Activated CD8-positive, alpha-beta T cell treated with anti-CD3 and anti-CD28 coated beads, Interleukin-2, amount 10 ng/mL, durations not matched to agents 7 days and 5 days (primary cell): ENCODE data around the gene LCE2D. TPM values are rescaled to one million over a fixed set of nuclear protein-coding genes. Genes with fewer than 3 reads are reported as not detected.

Experiments
- ATAC-seq: fragments of 150-1000 bp; cut with Tn5 transposase; one replicate; pipeline ENCODE4 v1.10.0; 2021; ENCODE audit warnings: moderate library complexity
- CTCF ChIA-PET: fragments of 350-600 bp; sonication (Branson Sonifier 250); formaldehyde crosslinking; loops from one replicate; lab custom pipeline; 2021; ENCODE audit warnings: antibody characterized with exemption; lab: Charles Lee
- POLR2A ChIA-PET: fragments of 350-600 bp; sonication (Branson Sonifier 250); formaldehyde crosslinking; loops from one replicate; lab custom pipeline; 2021; ENCODE audit warnings: antibody characterized with exemption; lab: Charles Lee
- DNase-seq: peaks from one replicate; pipeline ENCODE4 v3.0.0-alpha.2; 2020
- H3K27ac Mint-ChIP-seq: one replicate; pipeline ENCODE4 v1.8.0; 2021; ENCODE audit warnings: mild to moderate bottlenecking, mixed read lengths
- H3K27me3 Mint-ChIP-seq: one replicate; pipeline ENCODE4 v1.8.0; 2021; ENCODE audit warnings: low read depth, mixed read lengths
- H3K36me3 Mint-ChIP-seq: one replicate; pipeline ENCODE4 v1.8.0; 2021; ENCODE audit warnings: low read depth, mixed read lengths
- H3K4me1 Mint-ChIP-seq: one replicate; pipeline ENCODE4 v1.8.0; 2021; ENCODE audit warnings: low read depth, mixed read lengths
- H3K4me3 Mint-ChIP-seq: one replicate; pipeline ENCODE4 v1.8.0; 2021; ENCODE audit warnings: mild to moderate bottlenecking, mixed read lengths
- H3K9me3 Mint-ChIP-seq: one replicate; pipeline ENCODE4 v1.8.0; 2022; ENCODE audit warnings: mixed read lengths; ENCODE audit not compliant: insufficient read depth
- total RNA-seq, 2 experiments: library from RNA; stranded (reverse); gene quantifications; one replicate each; pipeline ENCODE4 v1.2.3, GENCODE V29; 2021

Gene LCE2D
- not detected for total RNA-seq

- H3K36me3 Mint-ChIP-seq, result no peaks in the 10 kb centered on the region
- H3K4me1 Mint-ChIP-seq, result no peaks in the 10 kb centered on the region
- no peaks in the 10 kb centered on the region for H3K9me3 Mint-ChIP-seq
- H3K27ac Mint-ChIP-seq, result no peak within 1 kb of the TSS
- no peak within 1 kb of the TSS for H3K4me3 Mint-ChIP-seq
- ATAC-seq (no peak), DNase-seq (no peak)
- ChIA-PET POLR2A (no interaction called here), CTCF (interaction anchor here (3.8 kb wide), 1 partner anchor 9 kb away, joined by 16 read pairs; no protein-coding TSS in a partner anchor)
- H3K27me3 Mint-ChIP-seq, result peaks cover 10% of the 10 kb centered on the region
Observed at GRCh38 chr1:152663098-152663497, at the start of gene LCE2D. LCE2D (plus strand) TSS chr1:152663380; CDS start chr1:152664106, 726 bp downstream.

- peaks cover 8% of the 10 kb centered on the region for H3K9me3 Mint-ChIP-seq
- DNase-seq, result no peak
- ATAC-seq, result no peak
- ChIA-PET CTCF (no interaction called here), POLR2A (no interaction called here)
- H3K27me3 Mint-ChIP-seq, result no peaks in the 10 kb centered on the region
- H3K4me1 Mint-ChIP-seq, result no peaks in the 10 kb centered on the region
- no peak within 1 kb of the TSS for H3K27ac Mint-ChIP-seq
- H3K4me3 Mint-ChIP-seq, result no peak within 1 kb of the TSS
- H3K36me3 Mint-ChIP-seq, result no peaks in the 10 kb centered on the region
Observed at GRCh38 chr1:152613511-152613910, 49.7 kb upstream of the LCE2D start, which contains the start of gene LCE3B. LCE3B (plus strand) TSS chr1:152613811; CDS start chr1:152613811, 0 bp downstream.

- DNase-seq (no peak), ATAC-seq (no peak)
- no peak overlapping the region for H3K27ac Mint-ChIP-seq
- ChIA-PET CTCF (interaction anchor here (1.2 to 2.6 kb wide), 4 partner anchors 14 to 44 kb away, joined by 3 to 12 read pairs (median 6); partner anchors contain the start of gene LCE3D), POLR2A (interaction anchor here (1.0 kb wide), 1 partner anchor 43 kb away, joined by 3 read pairs; no protein-coding TSS in a partner anchor)
- H3K27me3 Mint-ChIP-seq, result peaks cover 2% of the 10 kb centered on the region
- peaks cover 15% of the 10 kb centered on the region for H3K4me1 Mint-ChIP-seq
- no peaks in the 10 kb centered on the region for H3K36me3 Mint-ChIP-seq
- H3K4me3 Mint-ChIP-seq, result no peak overlapping the region
- peaks cover 18% of the 10 kb centered on the region for H3K9me3 Mint-ChIP-seq
Observed at GRCh38 chr1:152621993-152622392, 41.2 kb upstream of the LCE2D start.

- peaks cover 2% of the 10 kb centered on the region for H3K27me3 Mint-ChIP-seq
- DNase-seq, result peak; percentile 25
- no peak for ATAC-seq
- peaks cover 13% of the 10 kb centered on the region for H3K9me3 Mint-ChIP-seq
- CTCF ChIA-PET, result interaction anchor here (1.2 to 2.6 kb wide), 5 partner anchors 13 to 164 kb away, joined by 3 to 12 read pairs (median 6); partner anchors contain the start of gene LCE3D
- no peaks in the 10 kb centered on the region for H3K36me3 Mint-ChIP-seq
- H3K4me3 Mint-ChIP-seq, result no peak within 1 kb of the TSS
- POLR2A ChIA-PET, result no interaction called here
- H3K27ac Mint-ChIP-seq, result no peak within 1 kb of the TSS
- peaks cover 15% of the 10 kb centered on the region for H3K4me1 Mint-ChIP-seq
Observed at GRCh38 chr1:152622803-152623202, 40.4 kb upstream of the LCE2D start, which contains the start of gene LCE3A. LCE3A (minus strand) TSS chr1:152623103; CDS start chr1:152623103, 0 bp downstream.

- ATAC-seq, result peak; percentile 44
- POLR2A ChIA-PET, result no interaction called here
Observed at GRCh38 chr1:152623203-152623844, 39.9 kb upstream of the LCE2D start.

GRCh38 chr1:152626744-152627143 lies 36.4 kb upstream of the LCE2D start:
- ATAC-seq (no peak), DNase-seq (no peak)
- Mint-ChIP-seq H3K27ac (no peak overlapping the region), H3K4me1 (peaks cover 15% of the 10 kb centered on the region), H3K36me3 (no peaks in the 10 kb centered on the region), H3K4me3 (no peak overlapping the region), H3K9me3 (no peaks in the 10 kb centered on the region), H3K27me3 (peaks cover 2% of the 10 kb centered on the region)
- ChIA-PET CTCF (no interaction called here), POLR2A (no interaction called here)

More at GRCh38 chr1:152623203-152623844, 39.9 kb upstream of the LCE2D start:
- Mint-ChIP-seq H3K4me3 (no peak overlapping the region), H3K9me3 (peaks cover 12% of the 10 kb centered on the region), H3K4me1 (peaks cover 15% of the 10 kb centered on the region), H3K27ac (no peak overlapping the region), H3K27me3 (peaks cover 2% of the 10 kb centered on the region), H3K36me3 (no peaks in the 10 kb centered on the region)
- peak; percentile 25 for DNase-seq
- CTCF ChIA-PET, result interaction anchor here (1.2 to 2.6 kb wide), 5 partner anchors 12 to 165 kb away, joined by 3 to 12 read pairs (median 3); partner anchors contain the start of gene LCE3D

- no peak for DNase-seq
- no peak overlapping the region for H3K4me3 Mint-ChIP-seq
- H3K27ac Mint-ChIP-seq, result no peak overlapping the region
- peaks cover 7% of the 10 kb centered on the region for H3K27me3 Mint-ChIP-seq
- CTCF ChIA-PET, result no interaction called here
- POLR2A ChIA-PET, result no interaction called here
- ATAC-seq, result no peak
- H3K36me3 Mint-ChIP-seq, result no peaks in the 10 kb centered on the region
- no peaks in the 10 kb centered on the region for H3K4me1 Mint-ChIP-seq
- no peaks in the 10 kb centered on the region for H3K9me3 Mint-ChIP-seq
Observed at GRCh38 chr1:152630596-152630995, 32.6 kb upstream of the LCE2D start.

GRCh38 chr1:152640351-152640750 lies 22.8 kb upstream of the LCE2D start:
- DNase-seq (no peak), ATAC-seq (no peak)
- no peak overlapping the region for H3K4me3 Mint-ChIP-seq
- no peaks in the 10 kb centered on the region for H3K4me1 Mint-ChIP-seq
- ChIA-PET CTCF (no interaction called here), POLR2A (no interaction called here)
- H3K27ac Mint-ChIP-seq, result no peak overlapping the region
- no peaks in the 10 kb centered on the region for H3K9me3 Mint-ChIP-seq
- H3K36me3 Mint-ChIP-seq, result no peaks in the 10 kb centered on the region
- H3K27me3 Mint-ChIP-seq, result peaks cover 3% of the 10 kb centered on the region

GRCh38 chr1:152643945-152644344 lies 19.2 kb upstream of the LCE2D start:
- Mint-ChIP-seq H3K9me3 (no peaks in the 10 kb centered on the region), H3K36me3 (no peaks in the 10 kb centered on the region), H3K4me1 (no peaks in the 10 kb centered on the region), H3K27me3 (peaks cover 4% of the 10 kb centered on the region), H3K27ac (no peak overlapping the region), H3K4me3 (no peak overlapping the region)
- CTCF ChIA-PET, result interaction anchor here (2.5 kb wide), 1 partner anchor 10 kb away, joined by 12 read pairs; no protein-coding TSS in a partner anchor
- no peak for DNase-seq
- POLR2A ChIA-PET, result no interaction called here
- ATAC-seq, result no peak

GRCh38 chr1:152645146-152645545 lies 18.0 kb upstream of the LCE2D start:
- Mint-ChIP-seq H3K27ac (no peak overlapping the region), H3K4me3 (no peak overlapping the region), H3K4me1 (no peaks in the 10 kb centered on the region), H3K27me3 (peaks cover 5% of the 10 kb centered on the region), H3K9me3 (no peaks in the 10 kb centered on the region), H3K36me3 (no peaks in the 10 kb centered on the region)
- ATAC-seq (no peak), DNase-seq (no peak)
- POLR2A ChIA-PET, result no interaction called here
- CTCF ChIA-PET, result no interaction called here

GRCh38 chr1:152646656-152647055 lies 16.5 kb upstream of the LCE2D start:
- ChIA-PET POLR2A (no interaction called here), CTCF (no interaction called here)
- DNase-seq (no peak), ATAC-seq (no peak)
- no peak overlapping the region for H3K27ac Mint-ChIP-seq
- no peaks in the 10 kb centered on the region for H3K36me3 Mint-ChIP-seq
- H3K9me3 Mint-ChIP-seq, result no peaks in the 10 kb centered on the region
- no peaks in the 10 kb centered on the region for H3K4me1 Mint-ChIP-seq
- peaks cover 12% of the 10 kb centered on the region for H3K27me3 Mint-ChIP-seq
- no peak overlapping the region for H3K4me3 Mint-ChIP-seq

GRCh38 chr1:152654110-152654509 lies 9.1 kb upstream of the LCE2D start:
- POLR2A ChIA-PET, result interaction anchor here (0.5 kb wide), 1 partner anchor 110 kb away, joined by 3 read pairs; no protein-coding TSS in a partner anchor
- Mint-ChIP-seq H3K36me3 (no peaks in the 10 kb centered on the region), H3K27ac (no peak overlapping the region), H3K4me1 (peaks cover 3% of the 10 kb centered on the region), H3K9me3 (no peaks in the 10 kb centered on the region), H3K27me3 (peaks cover 22% of the 10 kb centered on the region), H3K4me3 (no peak overlapping the region)
- DNase-seq (peak; percentile 71), ATAC-seq (peak; percentile 61)
- CTCF ChIA-PET, result interaction anchor here (0.7 to 2.0 kb wide), 9 partner anchors 10 to 575 kb away, joined by 3 to 16 read pairs (median 3); partner anchors contain the start of gene LCE2D
